LNCAP (cell line): ENCODE measurements around the gene TNFRSF18.

ENCODE experiments used
- TF ChIP-seq, protein P1 (sequence below): fragments of 450-650 bp; IDR thresholded peaks from 2 replicates; pipeline ENCODE4 v1.5.1; 2017; ENCODE audit warnings: mild to moderate bottlenecking

The TNFRSF18 gene

DNA sequence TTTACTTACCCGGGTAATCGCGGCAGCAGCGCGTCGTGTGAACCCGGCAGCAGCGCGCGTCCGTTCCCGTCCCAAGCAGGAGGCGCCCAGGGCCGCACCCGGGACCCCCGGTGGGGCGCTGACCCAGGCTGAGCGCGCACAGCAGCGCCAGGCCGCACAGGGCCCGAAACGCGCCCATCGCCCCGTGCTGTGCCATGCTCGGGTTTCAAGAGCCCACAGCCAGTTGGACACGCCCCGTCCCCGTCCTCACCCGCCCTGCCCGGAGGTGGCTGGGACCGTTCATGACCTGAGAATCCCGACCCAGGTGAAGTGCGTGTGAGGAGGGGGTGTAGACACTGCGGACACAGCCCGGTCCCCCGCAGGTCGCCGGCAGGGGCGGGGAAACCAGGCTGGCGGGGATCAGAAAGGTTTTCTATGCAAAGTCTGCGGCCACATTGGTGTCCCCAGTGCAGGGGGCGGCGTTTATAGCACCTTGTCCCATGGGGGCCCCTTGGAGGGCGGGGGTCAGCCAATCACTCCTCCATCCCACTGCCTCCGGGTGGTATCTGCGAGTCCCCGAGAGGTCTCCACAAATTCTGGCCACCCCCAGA, at the start of gene TNFRSF18:
Gene TNFRSF18, minus strand, starts transcription at position 217 of the 590 bp plus-strand sequence. Its CDS starts 21 bp downstream, at position 196.
- TF ChIP-seq, protein P1, sequence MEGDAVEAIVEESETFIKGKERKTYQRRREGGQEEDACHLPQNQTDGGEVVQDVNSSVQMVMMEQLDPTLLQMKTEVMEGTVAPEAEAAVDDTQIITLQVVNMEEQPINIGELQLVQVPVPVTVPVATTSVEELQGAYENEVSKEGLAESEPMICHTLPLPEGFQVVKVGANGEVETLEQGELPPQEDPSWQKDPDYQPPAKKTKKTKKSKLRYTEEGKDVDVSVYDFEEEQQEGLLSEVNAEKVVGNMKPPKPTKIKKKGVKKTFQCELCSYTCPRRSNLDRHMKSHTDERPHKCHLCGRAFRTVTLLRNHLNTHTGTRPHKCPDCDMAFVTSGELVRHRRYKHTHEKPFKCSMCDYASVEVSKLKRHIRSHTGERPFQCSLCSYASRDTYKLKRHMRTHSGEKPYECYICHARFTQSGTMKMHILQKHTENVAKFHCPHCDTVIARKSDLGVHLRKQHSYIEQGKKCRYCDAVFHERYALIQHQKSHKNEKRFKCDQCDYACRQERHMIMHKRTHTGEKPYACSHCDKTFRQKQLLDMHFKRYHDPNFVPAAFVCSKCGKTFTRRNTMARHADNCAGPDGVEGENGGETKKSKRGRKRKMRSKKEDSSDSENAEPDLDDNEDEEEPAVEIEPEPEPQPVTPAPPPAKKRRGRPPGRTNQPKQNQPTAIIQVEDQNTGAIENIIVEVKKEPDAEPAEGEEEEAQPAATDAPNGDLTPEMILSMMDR = no peak

DNA sequence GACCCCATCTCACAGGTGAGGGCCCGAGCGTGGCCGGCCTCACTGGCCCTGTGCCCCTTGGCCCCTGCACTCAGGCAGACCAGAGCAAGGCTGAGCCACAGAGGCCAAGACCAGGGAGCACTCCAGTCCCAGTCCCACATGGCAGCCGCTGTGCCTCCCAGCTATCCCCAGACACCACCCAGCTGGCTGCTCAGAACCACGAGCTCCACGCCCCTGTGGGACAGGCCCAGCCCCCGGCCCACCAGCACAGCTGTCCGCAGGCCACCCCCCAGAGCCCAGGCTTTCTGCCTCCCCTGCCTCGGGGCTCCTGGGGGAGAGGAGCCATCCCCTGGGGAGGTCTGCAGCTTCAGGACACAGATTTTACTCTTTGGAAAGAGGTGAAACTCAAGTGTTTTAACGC, 49.2 kb upstream of the TNFRSF18 start:
- TF ChIP-seq, protein P1 = no peak

DNA sequence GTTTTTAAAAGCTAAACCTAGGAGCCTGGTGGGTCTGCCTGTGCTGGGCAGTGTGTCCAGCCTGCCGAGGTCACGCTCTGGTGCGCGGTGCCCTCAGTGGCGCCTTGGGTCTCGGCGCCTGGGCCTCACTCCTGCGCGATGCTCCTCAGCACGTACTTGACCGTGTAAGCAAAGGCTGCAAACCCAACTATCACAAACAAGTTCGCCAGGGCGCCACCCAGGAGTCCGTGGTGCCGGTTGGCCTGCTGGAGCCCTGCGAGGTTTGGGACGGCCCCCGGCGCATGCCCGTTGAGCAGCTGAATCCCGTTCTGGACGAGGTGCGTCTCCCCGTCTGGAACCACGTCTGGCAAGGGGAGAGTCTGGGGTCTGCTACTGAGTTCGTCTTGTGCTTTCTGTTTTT, 48.7 kb upstream of the TNFRSF18 start:
- TF ChIP-seq, protein P1 = no peak

DNA sequence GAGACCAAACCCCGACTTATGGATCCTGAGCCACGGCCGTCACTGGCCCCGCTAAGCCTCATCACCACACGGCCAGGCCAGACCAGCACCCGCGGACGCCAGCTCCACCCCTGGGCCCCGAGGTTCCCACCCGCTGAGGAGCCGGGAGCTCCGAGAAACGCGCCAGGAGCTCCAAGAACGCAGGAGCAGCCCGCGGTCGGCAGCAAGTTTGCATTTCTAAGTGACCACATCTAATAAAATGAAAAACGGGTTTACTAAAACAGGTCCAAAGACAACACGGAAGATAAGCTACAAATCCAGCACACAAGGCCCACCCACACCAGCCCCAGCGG, 48.2 kb upstream of the TNFRSF18 start:
- TF ChIP-seq, protein P1 = no peak

DNA sequence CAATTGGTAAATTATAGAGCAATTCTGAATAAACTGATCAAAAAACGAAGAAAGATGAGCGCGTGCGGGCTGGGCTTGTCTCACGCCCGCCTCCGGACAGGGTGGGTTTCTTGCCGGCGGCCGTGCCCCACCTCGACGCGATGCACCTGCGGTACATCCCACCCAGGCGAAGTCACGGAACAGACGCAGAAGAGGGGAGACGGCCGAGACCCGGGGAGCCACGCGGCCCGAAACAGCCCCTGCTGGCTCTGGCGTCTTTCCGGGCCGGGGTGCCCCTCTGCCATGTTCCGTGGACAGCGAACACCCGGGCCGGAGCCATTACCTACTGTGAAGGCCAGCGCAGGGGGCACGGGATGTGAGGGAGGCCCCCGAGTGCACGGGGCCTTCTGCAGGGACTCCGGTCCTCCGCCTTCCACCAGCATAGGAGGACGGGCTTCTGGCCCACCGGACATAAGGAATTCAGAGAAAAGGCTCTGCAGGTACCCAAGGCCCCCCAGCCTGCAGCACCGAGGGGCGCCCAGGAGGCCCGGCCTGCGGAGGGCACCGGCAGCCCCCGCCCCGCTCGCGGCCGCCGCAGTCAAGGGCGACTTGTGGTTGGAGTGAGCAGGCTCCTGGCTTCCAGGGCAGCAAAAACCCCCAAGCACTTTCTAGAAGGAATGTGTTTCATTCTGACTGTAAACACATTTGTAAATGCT, 47.7 kb upstream of the TNFRSF18 start:
- TF ChIP-seq, protein P1 = no peak

GRCh38 chr1:1253314-1253713, 46.9 kb upstream of the TNFRSF18 start:
- TF ChIP-seq, protein P1 = no peak

DNA sequence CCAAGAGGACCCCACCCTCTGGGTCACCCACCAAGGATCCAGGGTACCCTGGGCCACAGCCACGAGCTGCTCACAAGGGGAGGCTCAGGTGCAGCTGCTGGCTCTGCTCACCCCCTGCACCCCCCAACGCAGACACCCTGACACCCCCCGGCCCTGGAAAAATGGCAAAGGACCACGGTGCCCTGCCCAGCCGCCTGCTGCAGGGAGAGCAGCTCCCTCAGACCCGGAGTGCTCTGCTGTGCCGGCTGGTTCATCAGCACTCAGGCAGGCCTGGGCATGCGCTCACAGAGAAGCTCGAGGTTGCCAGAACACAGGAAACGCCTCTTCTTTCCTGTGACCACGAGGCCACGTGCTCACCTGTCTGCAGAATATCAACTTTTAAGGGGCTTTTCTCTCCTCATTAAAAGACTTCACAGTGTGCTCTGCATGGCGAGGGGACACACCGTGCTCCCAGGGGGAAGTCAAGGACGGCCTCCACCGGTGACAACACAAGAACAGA, 44.4 kb upstream of the TNFRSF18 start:
- TF ChIP-seq, protein P1 = no peak
